DMS53 (cell line): ENCODE data around the gene CTDSPL.
A peak's percentile ranks its signal among the peaks of the same experiment; 100 is the strongest.
"Not testable (repeated sequence)": the region's sequence is repeated elsewhere in the genome, so short reads cannot be mapped to it uniquely, and the experiment has no call there.

ENCODE experiments used
- DNase-seq: peaks from one replicate; lab custom pipeline; 2025; lab: John Stamatoyannopoulos, UW

The CTDSPL gene

GRCh38 chr3:37861620-37862041, at the start of gene CTDSPL:
Gene CTDSPL (plus strand): TSS chr3:37861880. CDS start chr3:37862200, 320 bp downstream.
- peak; percentile 54 for DNase-seq

- DNase-seq: no peak
Measured at GRCh38 chr3:37812499-37812896, 49.2 kb upstream of the CTDSPL start.

- no peak for DNase-seq
Measured at GRCh38 chr3:37813403-37813802, 48.3 kb upstream of the CTDSPL start.

- DNase-seq: peak; percentile 38
Measured at GRCh38 chr3:37814547-37814946, 47.1 kb upstream of the CTDSPL start.

- not testable (repeated sequence) for DNase-seq
Measured at GRCh38 chr3:37815156-37815555, 46.5 kb upstream of the CTDSPL start.

GRCh38 chr3:37816271-37816670, 45.4 kb upstream of the CTDSPL start:
- no peak for DNase-seq

- no peak for DNase-seq
Measured at GRCh38 chr3:37819591-37819990, 42.1 kb upstream of the CTDSPL start.

GRCh38 chr3:37820286-37820685, 41.4 kb upstream of the CTDSPL start:
- DNase-seq: no peak

- no peak for DNase-seq
Measured at GRCh38 chr3:37823189-37823588, 38.5 kb upstream of the CTDSPL start.

GRCh38 chr3:37824090-37824953, 37.4 kb upstream of the CTDSPL start:
- DNase-seq: no peak

GRCh38 chr3:37824954-37825328, 36.7 kb upstream of the CTDSPL start:
- DNase-seq: peak; percentile 57

- no peak for DNase-seq
Measured at GRCh38 chr3:37825744-37826400, 35.8 kb upstream of the CTDSPL start.

GRCh38 chr3:37826502-37826901, 35.2 kb upstream of the CTDSPL start:
- DNase-seq: no peak

- DNase-seq: no peak
Measured at GRCh38 chr3:37826933-37827332, 34.7 kb upstream of the CTDSPL start.

- no peak for DNase-seq
Measured at GRCh38 chr3:37832480-37832879, 29.2 kb upstream of the CTDSPL start.

- peak; percentile 25 for DNase-seq
Measured at GRCh38 chr3:37833302-37834186, 28.1 kb upstream of the CTDSPL start.

GRCh38 chr3:37836589-37836988, 25.1 kb upstream of the CTDSPL start:
- DNase-seq: no peak

- DNase-seq: no peak
Measured at GRCh38 chr3:37847689-37848088, 14.0 kb upstream of the CTDSPL start.

- no peak for DNase-seq
Measured at GRCh38 chr3:37849146-37849923, 12.3 kb upstream of the CTDSPL start.

GRCh38 chr3:37852097-37852496, 9.6 kb upstream of the CTDSPL start:
- DNase-seq: no peak

- DNase-seq: no peak
Measured at GRCh38 chr3:37852771-37853170, 8.9 kb upstream of the CTDSPL start.
